ENCODE results near the gene SLC25A44. TPM values are rescaled to one million over a fixed set of nuclear protein-coding genes. Genes with fewer than 3 reads are reported as not detected.

The SLC25A44 gene
- total RNA-seq, 1 experiment from 2014 or later, result 32.3 TPM

- intact Hi-C loops (cut with micrococcal nuclease), result no loop called here
- H3K27ac Mint-ChIP-seq (ENCODE audit: low read depth, unreplicated experiment), result no peak overlapping the region
- ChIA-PET CTCF (interaction anchor here (1.0 to 46.2 kb wide), 4 partner anchors 8 to 82 kb away, joined by 3 to 1892 read pairs (median 100); partner anchors contain the start of gene MEX3A), POLR2A (interaction anchor here (0.6 to 1.7 kb wide), 6 partner anchors 9 to 130 kb away, joined by 3 to 6 read pairs (median 4); partner anchors contain the start of gene SMG5)
- H3K4me1 Mint-ChIP-seq (ENCODE audit: insufficient read depth, unreplicated experiment), result no peaks in the 10 kb centered on the region
- TF ChIP-seq CTCF (IDR thresholded peaks at IDR 0.05; ENCODE audit: unreplicated experiment), result no peak
- peaks cover 4% of the 10 kb centered on the region for H3K27me3 Mint-ChIP-seq (ENCODE audit: insufficient read depth, unreplicated experiment)
- peaks cover 15% of the 10 kb centered on the region for H3K36me3 Mint-ChIP-seq (ENCODE audit: insufficient read depth, unreplicated experiment)
- no peak overlapping the region for H3K4me3 Mint-ChIP-seq (ENCODE audit: unreplicated experiment)
- DNase-seq (ENCODE audit: unreplicated experiment), result no peak
- no TSS peak for BruUV-seq (replicated peaks)
- no peaks in the 10 kb centered on the region for H3K9me3 Mint-ChIP-seq (ENCODE audit: unreplicated experiment)
These were observed 41.3 kb upstream of the SLC25A44 start for GRCh38 chr1:156152628-156153027.

- H3K4me3 Mint-ChIP-seq (ENCODE audit: unreplicated experiment), result no peak within 1 kb of the TSS
These were observed 40.5 kb upstream of the SLC25A44 start, which contains the start of gene SEMA4A for GRCh38 chr1:156153362-156153761. Gene SEMA4A (plus strand): TSS chr1:156153585. CDS start chr1:156154579, 994 bp downstream.

GRCh38 chr1:156154317-156154749 lies 39.6 kb upstream of the SLC25A44 start:
- H3K36me3 Mint-ChIP-seq (ENCODE audit: insufficient read depth, unreplicated experiment), result peaks cover 12% of the 10 kb centered on the region
- POLR2A ChIA-PET, result interaction anchor here (0.6 to 1.0 kb wide), 4 partner anchors 11 to 72 kb away, joined by 3 to 4 read pairs (median 3); partner anchors contain the start of gene PMF1
- H3K4me1 Mint-ChIP-seq (ENCODE audit: insufficient read depth, unreplicated experiment), result no peaks in the 10 kb centered on the region
- no peak for TF ChIP-seq CTCF (IDR thresholded peaks at IDR 0.05; ENCODE audit: unreplicated experiment)
- CTCF ChIA-PET, result interaction anchor here (0.5 to 46.2 kb wide), 8 partner anchors 7 to 330 kb away, joined by 3 to 1892 read pairs (median 6); partner anchors contain the start of gene MEX3A
- peaks cover 12% of the 10 kb centered on the region for H3K27me3 Mint-ChIP-seq (ENCODE audit: insufficient read depth, unreplicated experiment)
- H3K4me3 Mint-ChIP-seq (ENCODE audit: unreplicated experiment), result no peak overlapping the region
- H3K27ac Mint-ChIP-seq (ENCODE audit: low read depth, unreplicated experiment), result no peak overlapping the region
- no peaks in the 10 kb centered on the region for H3K9me3 Mint-ChIP-seq (ENCODE audit: unreplicated experiment)
- intact Hi-C loops (cut with micrococcal nuclease), result no loop called here
- DNase-seq (ENCODE audit: unreplicated experiment), result no peak
- BruUV-seq (replicated peaks), result no TSS peak

More at GRCh38 chr1:156153362-156153761, 40.5 kb upstream of the SLC25A44 start, which contains the start of gene SEMA4A:
- Mint-ChIP-seq H3K4me1 (ENCODE audit: insufficient read depth, unreplicated experiment) (no peaks in the 10 kb centered on the region), H3K27ac (ENCODE audit: low read depth, unreplicated experiment) (no peak within 1 kb of the TSS), H3K9me3 (ENCODE audit: unreplicated experiment) (no peaks in the 10 kb centered on the region), H3K36me3 (ENCODE audit: insufficient read depth, unreplicated experiment) (peaks cover 12% of the 10 kb centered on the region), H3K27me3 (ENCODE audit: insufficient read depth, unreplicated experiment) (peaks cover 12% of the 10 kb centered on the region)
- TF ChIP-seq CTCF (IDR thresholded peaks at IDR 0.05; ENCODE audit: unreplicated experiment), result no peak
- intact Hi-C loops (cut with micrococcal nuclease), result no loop called here
- BruUV-seq (replicated peaks), result no TSS peak
- DNase-seq (ENCODE audit: unreplicated experiment), result no peak
- ChIA-PET CTCF (interaction anchor here (0.6 to 46.2 kb wide), 4 partner anchors 10 to 175 kb away, joined by 4 to 1892 read pairs (median 102); partner anchors contain the start of gene MEX3A), POLR2A (interaction anchor here (0.7 to 1.7 kb wide), 3 partner anchors 11 to 73 kb away, joined by 3 read pairs; no protein-coding TSS in a partner anchor)

GRCh38 chr1:156155756-156156510 lies 38.0 kb upstream of the SLC25A44 start:
- peaks cover 12% of the 10 kb centered on the region for H3K27me3 Mint-ChIP-seq (ENCODE audit: insufficient read depth, unreplicated experiment)
- peaks cover under 1% of the 10 kb centered on the region for H3K36me3 Mint-ChIP-seq (ENCODE audit: insufficient read depth, unreplicated experiment)
- ChIA-PET POLR2A (interaction anchor here (0.7 to 1.0 kb wide), 3 partner anchors 8 to 78 kb away, joined by 3 to 4 read pairs (median 3); no protein-coding TSS in a partner anchor), CTCF (interaction anchor here (0.7 to 46.2 kb wide), 6 partner anchors 10 to 500 kb away, joined by 3 to 1892 read pairs (median 7); partner anchors contain the start of gene MEX3A)
- no TSS peak for BruUV-seq (replicated peaks)
- no peak for TF ChIP-seq CTCF (IDR thresholded peaks at IDR 0.05; ENCODE audit: unreplicated experiment)
- no peaks in the 10 kb centered on the region for H3K9me3 Mint-ChIP-seq (ENCODE audit: unreplicated experiment)
- no peak for DNase-seq (ENCODE audit: unreplicated experiment)
- H3K4me3 Mint-ChIP-seq (ENCODE audit: unreplicated experiment), result no peak overlapping the region
- H3K4me1 Mint-ChIP-seq (ENCODE audit: insufficient read depth, unreplicated experiment), result peaks cover 4% of the 10 kb centered on the region
- H3K27ac Mint-ChIP-seq (ENCODE audit: low read depth, unreplicated experiment), result no peak overlapping the region
- intact Hi-C loops (cut with micrococcal nuclease), result no loop called here
